ENCODE data around the gene CD37.

The CD37 gene

DNA sequence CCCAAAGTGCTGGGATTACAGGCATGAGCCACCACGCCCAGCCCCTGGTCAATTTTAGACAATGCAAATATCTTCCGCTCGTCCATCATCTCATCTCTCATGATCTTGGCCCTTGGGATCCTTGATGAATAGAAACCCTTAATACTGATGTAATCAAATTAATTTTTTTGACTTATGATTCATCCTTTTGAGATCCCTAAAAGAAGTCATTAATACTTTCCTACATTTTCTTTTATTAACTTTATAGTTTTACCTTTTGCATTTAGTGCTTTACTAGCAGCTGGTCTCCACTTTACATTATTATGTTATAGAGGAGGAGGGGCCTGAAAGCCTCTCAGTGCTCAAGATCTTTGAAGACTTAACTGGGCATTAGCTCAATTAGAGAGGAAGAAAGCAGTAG, 45.2 kb downstream of the CD37 start:
- DNase-seq (ENCODE audit: low spot score): no peak

GRCh38 chr19:49382639-49383038, 47.4 kb downstream of the CD37 start:
- no peak for DNase-seq (ENCODE audit: low spot score)

- no peak for DNase-seq (ENCODE audit: low spot score)
Observed at GRCh38 chr19:49383599-49383998, 48.4 kb downstream of the CD37 start.

DNA sequence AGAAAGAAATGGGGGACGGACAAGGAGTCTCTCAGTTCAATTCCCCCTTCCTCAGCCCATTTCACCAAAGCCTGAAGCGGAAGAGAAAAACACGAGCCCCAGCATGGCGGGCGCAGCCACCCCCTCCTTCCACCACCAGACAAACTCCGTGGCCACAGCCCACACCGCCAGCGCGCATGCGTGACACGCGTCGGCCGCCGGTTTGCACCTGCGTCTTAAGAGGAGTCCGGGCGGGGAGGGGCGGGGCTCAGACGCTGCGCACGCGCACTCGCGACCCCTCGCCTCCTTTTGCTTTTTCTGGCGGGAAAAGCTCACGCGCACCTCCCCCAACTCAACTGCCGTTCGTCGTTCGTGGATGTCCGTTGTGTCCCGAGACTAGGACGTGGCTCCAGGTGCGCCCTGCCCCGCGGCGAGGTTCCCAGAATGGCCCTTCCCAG, 52.7 kb downstream of the CD37 start, which contains the start of gene KASH5:
TSS of gene KASH5 (plus strand) at position 314 of the 437 bp plus-strand sequence. CDS start 2,635 bp downstream, outside the sequence.
- DNase-seq (ENCODE audit: low spot score): no peak

DNA sequence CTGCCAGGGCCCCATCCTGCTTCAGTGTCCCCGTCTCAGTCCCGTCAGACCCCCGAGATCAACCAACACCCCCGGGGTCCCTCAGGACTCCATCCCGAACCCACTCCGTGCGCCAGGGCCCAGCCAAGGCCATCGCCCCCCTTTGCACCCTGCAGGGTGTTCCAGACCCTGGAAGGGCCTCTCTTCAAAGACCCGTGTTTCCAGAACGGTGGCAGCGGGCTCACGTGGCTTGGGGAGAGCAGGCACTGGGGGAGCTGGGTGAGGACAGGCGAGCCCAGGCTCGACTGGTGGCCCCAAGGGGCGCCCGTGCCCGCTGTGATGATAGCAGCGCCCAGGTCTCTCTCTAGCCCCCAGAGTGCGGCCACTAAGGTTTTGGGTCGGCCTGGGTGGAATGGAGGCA, 54.2 kb downstream of the CD37 start:
- DNase-seq (ENCODE audit: low spot score): no peak
